Suprapubic skin (tissue), 4 donors: ENCODE data around the gene TCP11L1. TPM values are rescaled to one million over a fixed set of nuclear protein-coding genes. Genes with fewer than 3 reads are reported as not detected.

ENCODE experiments used
- DNase-seq, 2 donors: peaks; one replicate each; pipeline ENCODE4 v3.0.0-alpha.2; 2019; ENCODE audit warnings: low spot score in 2 of 2
- H3K27ac ChIP-seq: fragments of 200-600 bp; sonication (generic); one replicate; pipeline ENCODE4 v1.5.1; 2019
- H3K27me3 ChIP-seq: fragments of 200-600 bp; sonication (generic); one replicate; pipeline ENCODE4 v1.5.1; 2019
- H3K36me3 ChIP-seq: fragments of 200-600 bp; sonication (generic); one replicate; pipeline ENCODE4 v1.5.1; 2019
- H3K4me1 ChIP-seq: fragments of 200-600 bp; sonication (generic); one replicate; pipeline ENCODE4 v1.5.1; 2019
- H3K4me3 ChIP-seq: fragments of 200-600 bp; sonication (generic); one replicate; pipeline ENCODE4 v1.5.1; 2019; ENCODE audit warnings: mild to moderate bottlenecking
- H3K9me3 ChIP-seq: fragments of 200-600 bp; sonication (generic); one replicate; pipeline ENCODE4 v1.5.1; 2019
- CTCF ChIP-seq, 2 donors: fragments of 200-600 bp in 1 of 2; fragments of 450-650 bp in 1 of 2; sonication (generic) in 1 of 2; IDR thresholded peaks; one replicate each; pipeline ENCODE4 v1.5.1; 2016 to 2019; ENCODE audit warnings: antibody characterized with exemption in 2 of 2, mild to moderate bottlenecking in 1 of 2, moderate library complexity in 1 of 2
- EP300 ChIP-seq: sonication (generic); formaldehyde crosslinking; IDR thresholded peaks from one replicate; pipeline ENCODE4 v1.6.1; 2017; ENCODE audit warnings: antibody characterized with exemption
- POLR2A ChIP-seq, 2 donors: fragments of 450-650 bp; IDR thresholded peaks; one replicate each; pipeline ENCODE4 v1.6.1; 2017; ENCODE audit warnings: antibody characterized with exemption in 2 of 2, mild to moderate bottlenecking in 2 of 2, moderate library complexity in 2 of 2
- POLR2AphosphoS5 ChIP-seq, 3 donors: sonication (generic); formaldehyde crosslinking; IDR thresholded peaks; one replicate each; pipeline ENCODE4 v1.6.1; 2017; ENCODE audit warnings: antibody characterized with exemption in 3 of 3
- WGBS: methylation state at CpG from one replicate; pipeline ENCODE4 v1.1.5; 2018; 5-methylcytosine and 5-hydroxymethylcytosine counted together
- total RNA-seq, 4 donors: library from RNA; depleted of rRNA; stranded (reverse); fragments of >200 nt; gene quantifications; one replicate each; pipeline ENCODE4 v1.1.0, GENCODE V29; 2016

TCP11L1 gene
- total RNA-seq, 4 donors from 2014 or later: 34.8 to 65.6 (median 42.9) TPM

GRCh38 chr11:33033493-33033892, 5.9 kb upstream of the TCP11L1 start:
- Histone ChIP-seq H3K27me3 (no peaks in the 10 kb centered on the region), H3K4me3 (no peak overlapping the region), H3K4me1 (no peaks in the 10 kb centered on the region), H3K36me3 (no peaks in the 10 kb centered on the region), H3K27ac (no peak overlapping the region), H3K9me3 (no peaks in the 10 kb centered on the region)
- 76% methylated on average over 4 of the region's 4 CpGs for WGBS
- TF ChIP-seq EP300 (no peak), CTCF (IDR thresholded peaks at IDR 0.05) (no peak), POLR2AphosphoS5 (IDR thresholded peaks at IDR 0.05) (no peak), POLR2A (IDR thresholded peaks at IDR 0.05) (no peak)
- DNase-seq: no peak

- DNase-seq: no peak
- Histone ChIP-seq H3K4me3 (no peak overlapping the region), H3K9me3 (no peaks in the 10 kb centered on the region), H3K36me3 (no peaks in the 10 kb centered on the region), H3K27ac (no peak overlapping the region), H3K4me1 (peaks cover under 1% of the 10 kb centered on the region), H3K27me3 (no peaks in the 10 kb centered on the region)
- 91% methylated on average over 1 of the region's 1 CpG for whole genome bisulfite sequencing
- TF ChIP-seq POLR2A (IDR thresholded peaks at IDR 0.05) (no peak), POLR2AphosphoS5 (IDR thresholded peaks at IDR 0.05) (no peak), CTCF (IDR thresholded peaks at IDR 0.05) (no peak), EP300 (no peak)
These were observed 4.4 kb upstream of the TCP11L1 start for GRCh38 chr11:33035011-33035410.

DNA sequence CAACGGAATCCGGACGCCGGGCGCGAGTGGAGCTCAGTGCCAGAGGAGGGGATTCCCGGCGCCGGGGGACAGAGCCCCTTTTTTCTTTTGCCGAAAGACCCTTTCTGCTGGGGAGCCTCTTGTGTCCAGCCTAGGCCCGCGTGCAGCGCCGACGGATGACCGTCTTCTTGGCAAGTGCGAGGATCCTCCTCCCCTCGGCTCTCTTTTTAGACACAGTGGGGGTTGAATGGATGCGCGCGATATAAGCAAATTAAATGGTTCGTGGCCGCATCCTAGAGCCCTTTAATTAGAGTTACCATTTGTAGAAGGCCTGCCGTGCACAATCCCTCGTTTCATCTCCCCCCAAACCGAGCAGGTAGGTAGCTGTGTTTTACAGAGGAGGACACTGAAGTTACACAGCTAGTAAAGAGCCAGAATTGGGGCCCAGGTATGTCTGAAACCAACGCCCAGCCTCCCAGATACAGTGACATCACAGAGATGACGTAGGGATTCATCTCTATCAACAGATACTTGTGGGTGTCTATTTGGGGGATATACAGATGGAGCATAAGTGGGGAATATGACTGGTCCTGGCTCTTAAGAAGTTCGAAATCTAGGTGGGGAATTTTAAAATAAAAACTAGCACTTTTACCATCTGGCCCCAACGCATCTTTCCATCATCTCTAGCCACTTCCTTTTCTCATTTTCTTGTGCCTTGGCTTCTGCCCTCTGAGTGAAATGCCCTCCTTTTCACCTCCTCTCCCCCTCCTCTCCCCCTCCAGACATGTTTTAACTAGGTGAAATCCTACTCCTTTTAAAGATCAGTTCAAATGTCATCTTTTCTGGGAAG, 875 bp downstream of the TCP11L1 start:
- no peak for TF ChIP-seq CTCF (IDR thresholded peaks at IDR 0.05)
- TF ChIP-seq POLR2AphosphoS5 (IDR thresholded peaks at IDR 0.05): no peak
- TF ChIP-seq POLR2A (IDR thresholded peaks at IDR 0.05): no peak
- TF ChIP-seq EP300: no peak
- WGBS: 2% methylated on average over 28 of the region's 30 CpGs
- no peak for DNase-seq

DNA sequence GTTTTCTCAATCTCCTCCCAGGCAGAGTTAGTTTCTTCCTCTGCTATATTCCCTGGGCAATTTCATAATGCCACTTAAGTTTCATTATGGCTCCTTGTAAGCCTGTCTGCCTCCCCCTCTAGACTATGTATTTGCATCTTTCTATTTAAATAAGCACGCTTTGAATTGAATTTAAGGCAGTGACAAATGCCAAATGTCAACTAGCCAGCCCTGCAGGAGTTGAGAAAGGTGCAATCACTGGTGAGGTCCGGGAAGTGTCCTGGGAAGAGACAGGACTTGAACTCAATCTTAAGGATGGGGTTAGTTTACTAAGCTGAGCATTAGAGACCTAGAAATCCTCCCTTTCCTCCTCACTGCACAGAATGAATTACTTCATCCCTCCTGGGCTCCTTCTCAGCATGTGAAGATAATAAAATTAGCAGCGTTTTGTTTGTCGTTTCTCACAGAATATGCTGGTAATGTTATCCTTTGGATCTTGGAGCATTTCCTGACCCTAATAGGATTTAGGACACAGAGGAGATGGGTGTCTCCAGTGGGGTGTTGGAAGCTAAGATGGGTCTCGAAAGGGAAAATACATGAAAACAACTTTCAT, 1.6 kb downstream of the TCP11L1 start:
- H3K4me3 ChIP-seq: peak overlapping the region; percentile 90
- TF ChIP-seq CTCF (IDR thresholded peaks at IDR 0.05) (no peak), EP300 (no peak), POLR2AphosphoS5 (IDR thresholded peaks at IDR 0.05) (no peak), POLR2A (IDR thresholded peaks at IDR 0.05) (no peak)
- WGBS: 44% methylated on average over 5 of the region's 5 CpGs

More for the DNA sequence above, 875 bp downstream of the TCP11L1 start:
- H3K4me1 ChIP-seq: peaks cover 40% of the 10 kb centered on the region
- no peaks in the 10 kb centered on the region for H3K36me3 ChIP-seq
- peak overlapping the region; percentile 90 for H3K4me3 ChIP-seq
- H3K27me3 ChIP-seq: no peaks in the 10 kb centered on the region
- H3K27ac ChIP-seq: peak overlapping the region; percentile 91
- H3K9me3 ChIP-seq: no peaks in the 10 kb centered on the region

DNA sequence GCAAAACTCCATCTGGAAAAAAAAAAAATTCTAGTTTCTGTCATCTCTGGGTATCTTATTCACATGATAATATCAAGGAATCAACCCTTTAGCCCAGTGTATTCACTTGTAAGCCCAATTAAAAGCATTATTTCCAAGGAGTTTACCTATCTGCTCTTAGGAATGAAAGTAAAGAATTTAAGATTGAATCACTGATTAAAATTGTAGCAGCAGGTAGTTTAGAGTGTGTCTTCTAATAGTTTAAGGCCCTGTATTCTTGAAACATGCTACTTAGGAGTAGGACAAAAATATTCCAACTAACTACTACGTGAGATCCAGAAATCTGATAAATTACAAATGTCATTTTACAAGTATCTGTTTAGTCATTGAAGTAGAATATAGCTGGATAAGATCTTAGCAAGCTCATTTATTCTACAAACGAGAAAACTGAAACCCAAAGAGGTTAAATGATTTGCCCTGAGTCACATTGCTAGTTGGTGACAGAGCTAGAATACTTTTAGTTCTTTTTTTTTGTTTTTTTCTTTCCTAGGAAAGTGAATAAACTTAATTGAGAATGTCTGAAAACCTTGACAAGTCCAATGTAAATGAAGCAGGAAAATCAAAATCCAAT, 4.0 kb downstream of the TCP11L1 start:
- H3K27ac ChIP-seq: peak overlapping the region; percentile 46
- H3K36me3 ChIP-seq: peaks cover 3% of the 10 kb centered on the region
- WGBS: 51% methylated on average over 2 of the region's 2 CpGs
- no peak overlapping the region for H3K4me3 ChIP-seq
- no peaks in the 10 kb centered on the region for H3K27me3 ChIP-seq
- no peak for DNase-seq
- no peaks in the 10 kb centered on the region for H3K9me3 ChIP-seq
- TF ChIP-seq POLR2A (IDR thresholded peaks at IDR 0.05) (no peak), CTCF (IDR thresholded peaks at IDR 0.05) (no peak), POLR2AphosphoS5 (IDR thresholded peaks at IDR 0.05) (no peak), EP300 (no peak)
- H3K4me1 ChIP-seq: peaks cover 51% of the 10 kb centered on the region

More for the DNA sequence above, 1.6 kb downstream of the TCP11L1 start:
- DNase-seq: no peak
- no peaks in the 10 kb centered on the region for H3K36me3 ChIP-seq
- no peaks in the 10 kb centered on the region for H3K27me3 ChIP-seq
- no peak overlapping the region for H3K27ac ChIP-seq
- H3K4me1 ChIP-seq: peaks cover 47% of the 10 kb centered on the region
- no peaks in the 10 kb centered on the region for H3K9me3 ChIP-seq
